ES-I3 (cell line): ENCODE results near the gene FHIT.

Source experiments
- H3K36me3 ChIP-seq: 2 replicates; pipeline ENCODE4 v1.6.1; 2013; ENCODE audit warnings: mild to moderate bottlenecking, low read length, control low read depth, moderate library complexity; ENCODE audit not compliant: insufficient read depth
- H3K4me1 ChIP-seq: 2 replicates; pipeline ENCODE4 v1.6.1; 2013; ENCODE audit warnings: mild to moderate bottlenecking, control low read depth, low read length; ENCODE audit not compliant: insufficient read depth
- H3K9ac ChIP-seq: 2 replicates; pipeline ENCODE4 v1.6.1; 2013; ENCODE audit warnings: low read depth, mild to moderate bottlenecking, low read length, moderate library complexity
- H3K9me3 ChIP-seq: 2 replicates; pipeline ENCODE4 v1.6.1; 2013; ENCODE audit warnings: mild to moderate bottlenecking, low read length, moderate library complexity; ENCODE audit not compliant: control insufficient read depth, insufficient read depth

The FHIT gene

GRCh38 chr3:60388731-60389130 lies 862.5 kb downstream of the FHIT start:
- H3K9ac ChIP-seq, result no peak overlapping the region
- H3K36me3 ChIP-seq, result no peaks in the 10 kb centered on the region
- no peaks in the 10 kb centered on the region for H3K4me1 ChIP-seq
- no peaks in the 10 kb centered on the region for H3K9me3 ChIP-seq

GRCh38 chr3:60386306-60386705 lies 864.9 kb downstream of the FHIT start:
- H3K4me1 ChIP-seq, result no peaks in the 10 kb centered on the region

GRCh38 chr3:60384341-60384740 lies 866.9 kb downstream of the FHIT start:
- Histone ChIP-seq H3K36me3 (no peaks in the 10 kb centered on the region), H3K9ac (no peak overlapping the region), H3K4me1 (no peaks in the 10 kb centered on the region), H3K9me3 (no peaks in the 10 kb centered on the region)

More at GRCh38 chr3:60386306-60386705, 864.9 kb downstream of the FHIT start:
- H3K9me3 ChIP-seq, result no peaks in the 10 kb centered on the region
- H3K36me3 ChIP-seq, result no peaks in the 10 kb centered on the region
- H3K9ac ChIP-seq, result no peak overlapping the region

GRCh38 chr3:60383345-60383744 lies 867.9 kb downstream of the FHIT start:
- H3K4me1 ChIP-seq, result no peaks in the 10 kb centered on the region
- no peaks in the 10 kb centered on the region for H3K36me3 ChIP-seq
- no peaks in the 10 kb centered on the region for H3K9me3 ChIP-seq
- H3K9ac ChIP-seq, result no peak overlapping the region

GRCh38 chr3:60366486-60366885 lies 884.8 kb downstream of the FHIT start:
- Histone ChIP-seq H3K9me3 (no peaks in the 10 kb centered on the region; the same call in 1 of the 2 replicates), H3K36me3 (no peaks in the 10 kb centered on the region), H3K4me1 (no peaks in the 10 kb centered on the region; the same call in 1 of the 2 replicates), H3K9ac (no peak overlapping the region)

GRCh38 chr3:60365360-60365759 lies 885.9 kb downstream of the FHIT start:
- no peak overlapping the region for H3K9ac ChIP-seq
- H3K4me1 ChIP-seq, result no peaks in the 10 kb centered on the region; the same call in 1 of the 2 replicates
- no peaks in the 10 kb centered on the region for H3K36me3 ChIP-seq
- no peaks in the 10 kb centered on the region; the same call in 1 of the 2 replicates for H3K9me3 ChIP-seq

GRCh38 chr3:60364475-60364874 lies 886.8 kb downstream of the FHIT start:
- no peaks in the 10 kb centered on the region; the same call in 1 of the 2 replicates for H3K9me3 ChIP-seq
- no peaks in the 10 kb centered on the region for H3K36me3 ChIP-seq
- no peaks in the 10 kb centered on the region; the same call in 1 of the 2 replicates for H3K4me1 ChIP-seq
- H3K9ac ChIP-seq, result no peak overlapping the region

GRCh38 chr3:60363817-60364216 lies 887.4 kb downstream of the FHIT start:
- Histone ChIP-seq H3K9ac (no peak overlapping the region), H3K9me3 (no peaks in the 10 kb centered on the region; the same call in 1 of the 2 replicates), H3K4me1 (no peaks in the 10 kb centered on the region; the same call in 1 of the 2 replicates), H3K36me3 (no peaks in the 10 kb centered on the region)

GRCh38 chr3:60355825-60356224 lies 895.4 kb downstream of the FHIT start:
- no peaks in the 10 kb centered on the region for H3K4me1 ChIP-seq
- H3K36me3 ChIP-seq, result no peaks in the 10 kb centered on the region
- H3K9ac ChIP-seq, result no peak overlapping the region
- H3K9me3 ChIP-seq, result no peaks in the 10 kb centered on the region; the same call in 1 of the 2 replicates

GRCh38 chr3:60351481-60351880 lies 899.8 kb downstream of the FHIT start:
- H3K36me3 ChIP-seq, result no peaks in the 10 kb centered on the region
- H3K9ac ChIP-seq, result no peak overlapping the region
- H3K4me1 ChIP-seq, result no peaks in the 10 kb centered on the region
- H3K9me3 ChIP-seq, result no peaks in the 10 kb centered on the region; the same call in 1 of the 2 replicates

- Histone ChIP-seq H3K9ac (no peak overlapping the region), H3K36me3 (no peaks in the 10 kb centered on the region), H3K9me3 (no peaks in the 10 kb centered on the region), H3K4me1 (no peaks in the 10 kb centered on the region)
Observed at GRCh38 chr3:60344340-60344739, 906.9 kb downstream of the FHIT start.

GRCh38 chr3:60343831-60344230 lies 907.4 kb downstream of the FHIT start:
- H3K9me3 ChIP-seq, result no peaks in the 10 kb centered on the region
- no peaks in the 10 kb centered on the region for H3K4me1 ChIP-seq
- no peaks in the 10 kb centered on the region for H3K36me3 ChIP-seq
- H3K9ac ChIP-seq, result no peak overlapping the region

- Histone ChIP-seq H3K4me1 (no peaks in the 10 kb centered on the region), H3K9ac (no peak overlapping the region), H3K36me3 (no peaks in the 10 kb centered on the region), H3K9me3 (no peaks in the 10 kb centered on the region)
Observed at GRCh38 chr3:60339304-60339703, 911.9 kb downstream of the FHIT start.

GRCh38 chr3:60337421-60337820 lies 913.8 kb downstream of the FHIT start:
- Histone ChIP-seq H3K9ac (no peak overlapping the region), H3K9me3 (no peaks in the 10 kb centered on the region), H3K4me1 (no peaks in the 10 kb centered on the region), H3K36me3 (no peaks in the 10 kb centered on the region)

- Histone ChIP-seq H3K36me3 (no peaks in the 10 kb centered on the region), H3K9ac (no peak overlapping the region), H3K4me1 (no peaks in the 10 kb centered on the region), H3K9me3 (no peaks in the 10 kb centered on the region)
Observed at GRCh38 chr3:60336061-60336460, 915.2 kb downstream of the FHIT start.

- no peak overlapping the region for H3K9ac ChIP-seq
- H3K36me3 ChIP-seq, result no peaks in the 10 kb centered on the region
- H3K9me3 ChIP-seq, result no peaks in the 10 kb centered on the region
- no peaks in the 10 kb centered on the region for H3K4me1 ChIP-seq
Observed at GRCh38 chr3:60333710-60334109, 917.5 kb downstream of the FHIT start.
